OCI-LY1 (cell line): Measurements from ENCODE around the gene R3HCC1L.

Source experiments
- H2AFZ ChIP-seq: fragments of 200-600 bp; sonication (generic), shearing (Covaris generic); 2 replicates; pipeline ENCODE4 v1.6.0; 2014; ENCODE audit warnings: antibody characterized with exemption, mild to moderate bottlenecking, low read length
- H3F3A ChIP-seq: fragments of 200-600 bp; sonication (generic), shearing (Covaris generic); 2 replicates; pipeline ENCODE4 v1.6.0; 2014; ENCODE audit warnings: mild to moderate bottlenecking, antibody characterized with exemption, low read length, moderate library complexity; ENCODE audit not compliant: insufficient read depth
- H3K27ac ChIP-seq: fragments of 200-600 bp; sonication (generic); 2 replicates; pipeline ENCODE4 v1.5.1; 2014; ENCODE audit warnings: low read length, mixed run types, mild to moderate bottlenecking, low read depth; ENCODE audit not compliant: poor library complexity, severe bottlenecking
- H3K27me3 ChIP-seq: fragments of 200-600 bp; sonication (generic); 2 replicates; pipeline ENCODE4 v1.6.0; 2014; ENCODE audit warnings: antibody characterized with exemption, mild to moderate bottlenecking, low read length, moderate library complexity; ENCODE audit not compliant: insufficient read depth
- H3K36me3 ChIP-seq: fragments of 200-600 bp; sonication (generic); 2 replicates; pipeline ENCODE4 v1.6.1; 2014; ENCODE audit warnings: mild to moderate bottlenecking, antibody characterized with exemption, low read length, moderate library complexity, mixed read lengths; ENCODE audit not compliant: insufficient read depth
- H3K4me1 ChIP-seq: fragments of 200-600 bp; sonication (generic); 2 replicates; pipeline ENCODE4 v1.5.1; 2014; ENCODE audit warnings: mild to moderate bottlenecking, low read length, moderate library complexity; ENCODE audit not compliant: insufficient read depth, severe bottlenecking
- H3K4me2 ChIP-seq: fragments of 200-600 bp; sonication (generic), shearing (Covaris generic); 2 replicates; pipeline ENCODE4 v1.6.1; 2014; ENCODE audit warnings: low read length
- H3K4me3 ChIP-seq: fragments of 200-600 bp; sonication (generic); 2 replicates; pipeline ENCODE4 v1.5.1; 2014; ENCODE audit warnings: low read length, low read depth, mild to moderate bottlenecking, mixed read lengths; ENCODE audit not compliant: poor library complexity, severe bottlenecking
- H3K79me2 ChIP-seq: fragments of 200-600 bp; shearing (Covaris generic); 2 replicates; pipeline ENCODE4 v1.6.1; 2016; ENCODE audit warnings: mixed run types, low read length, mixed read lengths; ENCODE audit not compliant: insufficient read depth
- H3K9ac ChIP-seq: fragments of 200-600 bp; sonication (generic), shearing (Covaris generic); 2 replicates; pipeline ENCODE4 v1.6.1; 2014; ENCODE audit warnings: mild to moderate bottlenecking, low read length, mixed read lengths
- H3K9me2 ChIP-seq: fragments of 200-600 bp; sonication (generic), shearing (Covaris generic); 2 replicates; pipeline ENCODE4 v1.6.1; 2014; ENCODE audit warnings: low read depth, mild to moderate bottlenecking, low read length, mixed read lengths
- H3K9me3 ChIP-seq: fragments of 200-600 bp; shearing (Covaris generic); 2 replicates; pipeline ENCODE4 v1.6.1; 2014; ENCODE audit warnings: low read length, mixed read lengths
- H4K20me1 ChIP-seq: fragments of 200-600 bp; sonication (generic), shearing (Covaris generic); 2 replicates; pipeline ENCODE4 v1.6.0; 2016; ENCODE audit warnings: mild to moderate bottlenecking, low read length; ENCODE audit not compliant: insufficient read depth
- CTCF ChIP-seq: fragments of 200-600 bp; sonication (generic), shearing (Covaris generic); IDR thresholded peaks from 2 replicates; pipeline ENCODE4 v1.5.1; 2017; ENCODE audit warnings: mild to moderate bottlenecking, antibody characterized with exemption, low read length, moderate library complexity, mixed read lengths
- EZH2 ChIP-seq: fragments of 200-600 bp; sonication (generic), shearing (Covaris generic); IDR thresholded peaks from 2 replicates; pipeline ENCODE4 v1.8.0; 2017; ENCODE audit warnings: borderline replicate concordance, mixed run types, mild to moderate bottlenecking, antibody characterized with exemption, low read length, moderate library complexity, mixed read lengths

R3HCC1L gene

GRCh38 chr10:98167191-98167590 lies 32.7 kb downstream of the R3HCC1L start:
- Histone ChIP-seq H3K27me3 (no peaks in the 10 kb centered on the region), H4K20me1 (no peaks in the 10 kb centered on the region), H3K9ac (peak overlapping the region; percentile 54), H3K4me2 (peak overlapping the region; percentile 58), H2AFZ (no peak overlapping the region), H3K79me2 (no peaks in the 10 kb centered on the region), H3F3A (no peaks in the 10 kb centered on the region), H3K9me2 (no peaks in the 10 kb centered on the region), H3K9me3 (no peaks in the 10 kb centered on the region), H3K27ac (peak overlapping the region; percentile 97), H3K36me3 (peaks cover 36% of the 10 kb centered on the region), H3K4me3 (peak overlapping the region; percentile 34), H3K4me1 (peaks cover 85% of the 10 kb centered on the region)
- no peak for TF ChIP-seq EZH2
- TF ChIP-seq CTCF: no peak

GRCh38 chr10:98168147-98168546 lies 33.7 kb downstream of the R3HCC1L start:
- H2AFZ ChIP-seq: no peak overlapping the region
- peak overlapping the region; percentile 34 for H3K4me3 ChIP-seq
- H3K9ac ChIP-seq: peak overlapping the region; percentile 54; the same call in 1 of the 2 replicates
- no peaks in the 10 kb centered on the region for H3K9me2 ChIP-seq
- H3F3A ChIP-seq: no peaks in the 10 kb centered on the region
- no peak for TF ChIP-seq CTCF
- no peaks in the 10 kb centered on the region for H3K9me3 ChIP-seq
- peak overlapping the region; percentile 97 for H3K27ac ChIP-seq
- H3K4me1 ChIP-seq: peaks cover 76% of the 10 kb centered on the region
- peak overlapping the region; percentile 58 for H3K4me2 ChIP-seq
- H3K79me2 ChIP-seq: no peaks in the 10 kb centered on the region
- H3K27me3 ChIP-seq: no peaks in the 10 kb centered on the region
- peaks cover 40% of the 10 kb centered on the region for H3K36me3 ChIP-seq
- no peaks in the 10 kb centered on the region for H4K20me1 ChIP-seq

- TF ChIP-seq EZH2: no peak
- TF ChIP-seq CTCF: no peak
- Histone ChIP-seq H2AFZ (no peak overlapping the region), H3K4me1 (peaks cover 70% of the 10 kb centered on the region), H3F3A (no peaks in the 10 kb centered on the region), H3K9me2 (no peaks in the 10 kb centered on the region), H3K36me3 (peaks cover 47% of the 10 kb centered on the region), H4K20me1 (no peaks in the 10 kb centered on the region), H3K79me2 (no peaks in the 10 kb centered on the region), H3K4me3 (peak overlapping the region; percentile 25), H3K9ac (peak overlapping the region; percentile 25; the same call in 1 of the 2 replicates), H3K27ac (peak overlapping the region; percentile 97), H3K9me3 (no peaks in the 10 kb centered on the region), H3K27me3 (no peaks in the 10 kb centered on the region), H3K4me2 (peak overlapping the region; percentile 58)
Measured at GRCh38 chr10:98168766-98169165, 34.3 kb downstream of the R3HCC1L start.
